GM23338 (cell line): ENCODE measurements around the gene CLASP2. TPM values are rescaled to one million over a fixed set of nuclear protein-coding genes. Genes with fewer than 3 reads are reported as not detected.

Source experiments
- ATAC-seq: fragments of 200-7000 bp; cut with Tn5 transposase; 3 replicates; pipeline ENCODE4 v1.9.1; 2020
- DNase-seq: peaks from one replicate; pipeline ENCODE4 v3.0.0-alpha.2; 2015; ENCODE audit warnings: low spot score
- H2AFZ ChIP-seq: fragments of 200-600 bp; sonication (generic); 2 replicates; pipeline ENCODE4 v1.8.0; 2016; ENCODE audit warnings: antibody characterized with exemption, mild to moderate bottlenecking, moderate library complexity
- H3F3A ChIP-seq: fragments of 200-600 bp; sonication (generic); replicated peaks from 2 replicates; pipeline ENCODE4 v1.8.0; 2017; ENCODE audit warnings: antibody characterized with exemption, mixed run types, low read depth
- H3K27ac ChIP-seq: fragments of 200-600 bp; sonication (generic); 2 replicates; pipeline ENCODE4 v1.6.1; 2016; ENCODE audit warnings: low read depth
- H3K27me3 ChIP-seq: fragments of 200-600 bp; sonication (generic); 2 replicates; pipeline ENCODE4 v1.8.0; 2016; ENCODE audit warnings: mild to moderate bottlenecking, mixed run types, moderate library complexity; ENCODE audit not compliant: insufficient read depth
- H3K36me3 ChIP-seq: fragments of 200-600 bp; sonication (generic); 2 replicates; pipeline ENCODE4 v1.8.0; 2016; ENCODE audit warnings: mild to moderate bottlenecking; ENCODE audit not compliant: insufficient read depth
- H3K4me1 ChIP-seq: fragments of 200-600 bp; sonication (generic); 2 replicates; pipeline ENCODE4 v1.8.0; 2016; ENCODE audit warnings: mild to moderate bottlenecking, moderate library complexity; ENCODE audit not compliant: insufficient read depth
- H3K4me2 ChIP-seq: fragments of 200-600 bp; sonication (generic); 2 replicates; pipeline ENCODE4 v1.7.1; 2017; ENCODE audit warnings: mixed run types
- H3K4me3 ChIP-seq: fragments of 200-600 bp; sonication (generic); 2 replicates; pipeline ENCODE4 v1.6.1; 2016; ENCODE audit warnings: mixed run types
- H3K79me2 ChIP-seq: fragments of 200-600 bp; sonication (generic); replicated peaks from 2 replicates; pipeline ENCODE4 v1.8.0; 2017; ENCODE audit warnings: mild to moderate bottlenecking; ENCODE audit not compliant: insufficient read depth
- H3K9me2 ChIP-seq: fragments of 200-600 bp; sonication (generic); 2 replicates; pipeline ENCODE4 v1.8.0; 2017; ENCODE audit not compliant: insufficient read depth
- H4K20me1 ChIP-seq: fragments of 200-600 bp; sonication (generic); replicated peaks from 2 replicates; pipeline ENCODE4 v1.8.0; 2017; ENCODE audit warnings: mild to moderate bottlenecking; ENCODE audit not compliant: insufficient read depth
- H3K27ac Mint-ChIP-seq: 2 replicates; pipeline ENCODE4 v1.8.0; 2020; ENCODE audit warnings: inconsistent platforms, mild to moderate bottlenecking, moderate library complexity, mixed read lengths
- H3K27me3 Mint-ChIP-seq: 3 replicates; pipeline ENCODE4 v1.8.0; 2022; ENCODE audit warnings: low read depth, mild to moderate bottlenecking, moderate library complexity, mixed read lengths, inconsistent platforms; ENCODE audit not compliant: insufficient read depth, poor library complexity
- H3K36me3 Mint-ChIP-seq: 3 replicates; pipeline ENCODE4 v1.8.0; 2021; ENCODE audit warnings: low read depth, mild to moderate bottlenecking, inconsistent platforms, moderate library complexity, mixed read lengths
- H3K4me1 Mint-ChIP-seq: 3 replicates; pipeline ENCODE4 v1.8.0; 2020; ENCODE audit warnings: mild to moderate bottlenecking, inconsistent platforms, mixed read lengths
- H3K4me3 Mint-ChIP-seq: 3 replicates; pipeline ENCODE4 v1.8.0; 2021; ENCODE audit warnings: moderate library complexity, mild to moderate bottlenecking, inconsistent platforms, mixed read lengths
- H3K9me3 Mint-ChIP-seq: 3 replicates; pipeline ENCODE4 v1.8.0; 2020; ENCODE audit warnings: moderate library complexity, mild to moderate bottlenecking, inconsistent platforms, mixed read lengths
- CREB1 ChIP-seq: fragments of 250-450 bp; sonication (Bioruptor Pico); IDR thresholded peaks from 2 replicates; pipeline ENCODE4 v1.5.0; 2020; ENCODE audit warnings: low read depth, mild to moderate bottlenecking, moderate library complexity
- CTCF ChIP-seq, 2 experiments: fragments of 200-600 bp in 1 of 2; sonication (generic) in 1 of 2; conservative IDR thresholded peaks; 2 replicates each; pipeline versions ENCODE4 v1.5.1 to v1.6.1; 2016 to 2017; ENCODE audit warnings: antibody characterized with exemption in 2 of 2, low read depth in 2 of 2, mild to moderate bottlenecking in 2 of 2, moderate library complexity in 1 of 2
- ETS1 ChIP-seq: IDR thresholded peaks from 2 replicates; pipeline ENCODE4 v1.6.1; 2016; ENCODE audit warnings: antibody characterized with exemption
- EZH2 ChIP-seq: fragments of 200-600 bp; sonication (generic); IDR thresholded peaks from one replicate; pipeline ENCODE4 v1.8.0; 2017; ENCODE audit warnings: antibody characterized with exemption, mild to moderate bottlenecking, low read depth; ENCODE audit not compliant: unreplicated experiment
- EZH2phosphoT487 ChIP-seq: fragments of 200-600 bp; sonication (generic); IDR thresholded peaks from one replicate; pipeline ENCODE4 v1.8.1; 2018; ENCODE audit warnings: antibody characterized with exemption; ENCODE audit not compliant: unreplicated experiment
- JUNB ChIP-seq: IDR thresholded peaks from one replicate; pipeline ENCODE4 v1.6.1; 2016; ENCODE audit warnings: antibody characterized with exemption; ENCODE audit not compliant: unreplicated experiment
- NANOG ChIP-seq: IDR thresholded peaks from 2 replicates; pipeline ENCODE4 v1.6.1; 2016; ENCODE audit warnings: antibody characterized with exemption, borderline replicate concordance
- POLR2AphosphoS5 ChIP-seq: IDR thresholded peaks from 2 replicates; pipeline ENCODE4 v1.6.1; 2016; ENCODE audit warnings: antibody characterized with exemption, low read depth
- REST ChIP-seq: IDR thresholded peaks from one replicate; pipeline ENCODE4 v1.6.1; 2018; ENCODE audit warnings: antibody characterized with exemption; ENCODE audit not compliant: unreplicated experiment
- STAT1 ChIP-seq: IDR thresholded peaks from one replicate; pipeline ENCODE4 v1.6.1; 2016; ENCODE audit warnings: antibody characterized with exemption; ENCODE audit not compliant: unreplicated experiment
- ZNF114 ChIP-seq: fragments of 250-450 bp; sonication (Bioruptor Pico); IDR thresholded peaks from 2 replicates; pipeline ENCODE4 v1.5.0; 2020; ENCODE audit warnings: mild to moderate bottlenecking, moderate library complexity
- ZNF331 ChIP-seq: fragments of 250-450 bp; sonication (Bioruptor Pico); IDR thresholded peaks from 2 replicates; pipeline ENCODE4 v1.5.0; 2020; ENCODE audit warnings: low read depth, mild to moderate bottlenecking, moderate library complexity
- ZNF462 ChIP-seq: fragments of 250-450 bp; sonication (Bioruptor Pico); IDR thresholded peaks from 2 replicates; pipeline ENCODE4 v1.5.0; 2020; ENCODE audit warnings: mild to moderate bottlenecking, moderate library complexity
- polyA plus RNA-seq: library from polyadenylated mRNA; unstranded; fragments of >200 nt; fragmentation: Nextera tagmentation; extraction: Ambion mirVana; gene quantifications from 2 replicates; pipeline ENCODE4 v1.2.1, GENCODE V29; 2016
- total RNA-seq: library from RNA; depleted of rRNA; stranded (reverse); fragments of >200 nt; shearing (Covaris generic); gene quantifications from 2 replicates; pipeline ENCODE4 v1.2.3, GENCODE V29; 2014

Gene CLASP2
- total and polyA plus RNA-seq, 2 experiments from 2014 or later: 12.8 to 74.6 TPM

- no peak for TF ChIP-seq REST
Measured at GRCh38 chr3:33668618-33669017, 49.4 kb downstream of the CLASP2 start (continued).

GRCh38 chr3:33665294-33665693, 52.8 kb downstream of the CLASP2 start:
- no peak overlapping the region for H3K4me2 ChIP-seq
- H3K27ac ChIP-seq: no peak overlapping the region
- Mint-ChIP-seq H3K27me3 (no peaks in the 10 kb centered on the region), H3K9me3 (no peaks in the 10 kb centered on the region), H3K4me3 (no peak overlapping the region), H3K36me3 (peaks cover 11% of the 10 kb centered on the region; the same call in 2 of the 3 replicates), H3K4me1 (peaks cover 11% of the 10 kb centered on the region), H3K27ac (no peak overlapping the region)
- no peak overlapping the region for H2AFZ ChIP-seq
- no peaks in the 10 kb centered on the region for H3K9me2 ChIP-seq
- no peaks in the 10 kb centered on the region for H3K36me3 ChIP-seq
- H3F3A ChIP-seq: no peaks in the 10 kb centered on the region
- no peaks in the 10 kb centered on the region for H4K20me1 ChIP-seq
- H3K27me3 ChIP-seq: no peaks in the 10 kb centered on the region
- no peak overlapping the region for H3K4me3 ChIP-seq
- ATAC-seq: no peak
- H3K4me1 ChIP-seq: peaks cover 4% of the 10 kb centered on the region
- no peak for DNase-seq
- H3K79me2 ChIP-seq: 0 out of 2 replicates have a peak, but pooled peaks cover 3% of the 10 kb centered on the region
- TF ChIP-seq CREB1 (no peak), ZNF114 (no peak), CTCF (conservative IDR thresholded peaks at IDR 0.05; ENCODE audit: low read depth in 2 of 2) (no peak), EZH2phosphoT487 (no peak), NANOG (no peak), POLR2AphosphoS5 (no peak), ZNF331 (no peak), ZNF462 (CRISPR knock-in tag) (no peak), STAT1 (no peak), ETS1 (no peak), EZH2 (no peak), JUNB (no peak)
